Activated CD8-positive, alpha-beta memory T cell treated with anti-CD3 and anti-CD28 coated beads, Interleukin-2, amount 50 U/mL, for 24 hours (primary cell): ENCODE measurements around the gene STXBP5.

Experiments used
- DNase-seq: peaks from one replicate; pipeline ENCODE4 v3.0.0-alpha.2; 2020; ENCODE audit errors: extremely low read depth

The STXBP5 gene

DNA sequence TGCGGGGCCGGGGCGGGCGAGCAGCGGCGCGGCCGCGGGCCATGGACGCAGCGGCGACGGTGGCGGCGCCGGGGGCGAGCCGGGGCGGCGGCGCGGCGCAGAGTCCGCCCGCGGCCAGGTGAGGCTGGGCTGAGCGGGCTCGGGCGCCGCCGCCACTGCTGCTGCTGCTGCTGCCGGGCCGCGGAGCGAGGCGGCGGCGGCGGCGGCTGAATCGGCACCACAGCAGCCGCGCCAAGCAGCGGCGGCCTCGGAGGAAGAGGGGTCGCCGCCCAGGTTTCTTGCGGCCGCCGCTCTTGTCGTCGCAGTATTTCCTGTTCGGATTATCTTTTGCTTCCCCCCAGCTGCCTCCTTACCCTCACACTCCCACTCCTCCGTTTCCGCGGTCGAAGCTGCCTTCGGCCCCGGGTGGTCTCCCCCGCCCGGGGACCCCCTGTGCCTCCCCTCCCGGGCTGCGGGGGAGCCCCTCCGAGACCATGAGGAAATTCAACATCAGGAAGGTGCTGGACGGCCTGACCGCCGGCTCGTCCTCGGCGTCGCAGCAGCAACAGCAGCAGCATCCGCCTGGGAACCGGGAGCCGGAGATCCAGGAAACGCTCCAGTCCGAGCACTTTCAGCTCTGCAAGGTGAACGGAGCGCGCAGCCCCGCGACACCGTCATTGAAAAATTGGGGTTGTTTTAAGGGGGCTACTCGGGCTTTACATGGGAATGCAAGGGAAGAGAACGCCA, at the start of gene STXBP5:
Gene STXBP5 (plus strand): TSS at position 358 of the 726 bp plus-strand sequence. CDS start 116 bp downstream, at position 474.
- DNase-seq, result no peak

DNA sequence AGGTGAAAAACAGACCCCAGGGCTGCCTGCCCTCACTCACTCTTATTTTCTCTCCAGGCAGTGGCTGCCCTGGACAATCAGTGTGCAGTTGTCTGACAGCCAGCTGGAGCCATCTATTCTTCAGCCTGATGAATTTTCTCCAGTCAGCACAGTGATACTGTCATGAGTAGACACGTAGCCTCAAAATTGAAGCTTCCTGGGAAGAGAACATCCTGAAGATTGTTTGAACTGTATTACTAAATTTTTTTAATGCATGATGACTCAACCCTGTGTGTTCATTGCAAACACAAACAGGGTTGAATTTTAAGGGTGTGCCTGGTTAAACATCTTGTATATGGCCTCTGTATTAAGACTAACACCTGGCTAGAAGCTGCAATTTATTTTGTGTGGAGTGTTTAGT, 49.8 kb upstream of the STXBP5 start:
- no peak for DNase-seq

DNA sequence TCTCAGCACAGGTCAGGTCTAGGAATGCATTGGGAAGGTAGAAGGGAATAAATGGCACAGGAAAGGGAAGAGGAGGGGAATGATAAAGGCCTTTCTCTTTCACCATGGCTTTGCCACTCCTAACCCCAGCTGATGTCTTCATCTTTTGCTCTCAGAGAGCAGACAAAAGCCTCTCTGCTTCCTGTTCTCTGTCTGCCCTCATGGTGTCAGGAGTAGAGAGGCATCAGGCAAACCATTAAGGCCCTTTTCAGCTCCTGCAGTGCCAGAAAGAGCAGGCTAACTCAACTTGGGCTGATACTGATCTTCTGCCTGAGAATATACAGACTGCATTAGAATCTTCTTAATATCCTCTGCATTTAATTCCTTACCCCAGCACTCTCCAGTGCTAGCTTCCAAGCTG, 48.0 kb upstream of the STXBP5 start:
- no peak for DNase-seq

DNA sequence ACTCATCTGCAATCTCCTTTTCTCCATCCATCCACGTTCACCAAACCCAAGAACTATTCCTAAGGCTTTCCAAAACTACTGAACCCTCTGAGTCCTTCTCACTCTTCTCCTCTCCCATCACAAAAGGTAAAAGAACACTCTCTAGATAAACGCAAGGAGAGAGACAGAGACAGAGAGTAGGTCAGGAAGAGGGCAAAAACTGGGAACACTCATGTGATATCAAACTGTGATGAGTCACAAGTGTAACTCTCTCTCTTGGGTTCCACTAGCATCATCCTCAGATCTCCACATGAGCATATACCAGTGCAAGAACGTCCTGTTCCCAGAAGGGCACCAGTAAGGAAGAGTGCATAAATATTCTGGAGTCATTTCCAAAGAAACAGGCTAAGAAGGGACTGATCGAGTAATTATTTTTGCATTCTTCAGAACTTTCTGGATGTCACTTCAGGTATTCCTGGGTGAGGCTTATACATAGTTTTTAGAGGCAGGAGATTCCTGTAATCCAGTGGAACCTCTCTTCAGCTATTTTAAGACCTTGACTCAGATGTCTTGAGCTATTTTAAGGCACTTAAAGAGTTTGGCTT, 47.3 kb upstream of the STXBP5 start:
- no peak for DNase-seq

DNA sequence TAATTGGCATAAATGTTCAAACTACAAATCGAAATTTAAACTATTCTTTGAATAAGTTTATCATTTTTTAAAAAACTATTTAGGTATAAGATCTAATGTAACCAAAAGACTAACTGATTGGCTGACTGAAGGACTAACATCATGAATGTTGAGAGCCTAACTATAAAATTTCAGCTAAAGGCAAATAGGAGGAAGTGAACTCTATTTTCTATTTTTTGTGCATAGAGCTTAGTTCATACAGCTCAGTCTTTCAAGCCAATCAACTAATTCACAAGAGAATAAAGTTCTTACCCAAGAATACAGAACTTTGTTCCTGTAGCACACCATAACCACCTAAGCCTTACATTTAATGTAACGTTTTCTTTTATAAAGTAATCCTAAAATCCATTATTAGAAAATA, 46.3 kb upstream of the STXBP5 start:
- DNase-seq, result no peak

DNA sequence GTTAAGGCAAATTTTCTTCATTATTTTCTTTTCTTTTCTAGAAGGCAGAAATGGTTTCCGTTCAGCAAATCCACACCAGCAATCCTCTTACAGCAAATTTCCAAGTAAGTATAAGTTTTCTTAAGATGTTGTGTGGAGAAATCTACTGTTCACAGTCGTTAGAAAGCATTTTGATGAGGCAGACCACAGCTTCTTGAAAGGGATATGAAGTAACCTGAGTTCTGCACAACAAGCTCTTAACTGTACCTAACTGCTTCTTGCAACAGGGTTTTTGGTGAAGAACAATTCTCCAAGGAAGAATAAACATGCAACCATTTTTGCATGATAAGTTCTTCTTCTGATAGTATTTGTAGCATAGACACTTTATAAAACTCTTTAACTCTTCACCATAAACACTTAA, 45.3 kb upstream of the STXBP5 start:
- no peak for DNase-seq

DNA sequence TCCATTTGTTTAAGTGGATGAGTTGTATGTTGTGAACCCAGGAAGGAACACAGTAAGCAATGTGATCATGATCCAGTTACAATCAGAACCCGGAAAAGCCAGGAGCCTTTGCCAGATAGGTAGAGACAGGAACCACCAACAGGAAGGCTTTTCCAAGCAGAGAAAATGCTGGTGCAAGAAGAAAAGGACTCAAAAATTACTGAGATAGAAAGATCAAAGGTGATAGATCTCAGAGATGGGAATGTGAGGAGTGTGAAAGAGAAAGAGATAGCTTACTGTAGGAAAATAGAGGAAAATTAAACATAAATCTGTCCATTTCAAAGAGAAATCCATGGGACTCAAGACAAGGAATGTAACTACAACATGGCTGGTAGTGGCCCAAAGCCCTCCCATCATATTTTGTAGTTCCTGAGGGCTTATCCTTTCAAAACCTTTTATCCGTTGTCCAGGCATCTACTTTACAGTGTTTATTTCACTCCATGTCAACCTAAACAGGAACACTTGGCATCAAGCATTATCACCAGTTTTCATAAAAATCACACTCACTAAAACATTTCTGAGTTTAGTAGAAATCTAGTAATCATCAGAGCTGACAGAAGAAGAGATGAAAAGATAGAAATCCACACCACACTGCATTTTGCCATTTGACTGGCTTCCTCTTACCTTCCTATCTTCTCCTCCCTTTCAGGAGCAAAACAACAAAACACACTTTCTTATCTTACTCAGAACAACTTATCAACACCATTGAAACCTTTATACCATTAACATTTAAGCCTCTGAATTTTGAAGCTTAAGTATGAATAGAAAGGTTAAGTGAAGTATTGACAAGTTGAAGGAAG, 44.5 kb upstream of the STXBP5 start:
- no peak for DNase-seq

DNA sequence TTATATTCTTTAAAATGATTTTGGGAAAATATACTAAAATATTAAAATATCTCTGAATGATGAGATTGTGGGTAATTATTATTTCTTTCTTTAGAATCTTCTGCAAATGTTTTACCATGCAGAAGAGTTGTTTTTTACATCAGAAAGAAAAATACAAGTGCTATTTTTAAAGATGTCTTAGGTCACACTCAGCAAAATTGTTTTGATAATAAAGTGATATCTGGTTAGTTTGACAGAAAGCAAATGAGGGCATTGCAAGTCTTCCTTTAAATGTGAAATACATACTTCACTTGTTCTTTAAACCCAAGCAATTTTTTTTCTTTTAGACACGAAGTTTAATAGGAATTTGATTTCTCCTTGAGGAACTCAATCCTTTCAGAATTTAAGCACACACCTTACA, 43.6 kb upstream of the STXBP5 start:
- DNase-seq, result no peak

DNA sequence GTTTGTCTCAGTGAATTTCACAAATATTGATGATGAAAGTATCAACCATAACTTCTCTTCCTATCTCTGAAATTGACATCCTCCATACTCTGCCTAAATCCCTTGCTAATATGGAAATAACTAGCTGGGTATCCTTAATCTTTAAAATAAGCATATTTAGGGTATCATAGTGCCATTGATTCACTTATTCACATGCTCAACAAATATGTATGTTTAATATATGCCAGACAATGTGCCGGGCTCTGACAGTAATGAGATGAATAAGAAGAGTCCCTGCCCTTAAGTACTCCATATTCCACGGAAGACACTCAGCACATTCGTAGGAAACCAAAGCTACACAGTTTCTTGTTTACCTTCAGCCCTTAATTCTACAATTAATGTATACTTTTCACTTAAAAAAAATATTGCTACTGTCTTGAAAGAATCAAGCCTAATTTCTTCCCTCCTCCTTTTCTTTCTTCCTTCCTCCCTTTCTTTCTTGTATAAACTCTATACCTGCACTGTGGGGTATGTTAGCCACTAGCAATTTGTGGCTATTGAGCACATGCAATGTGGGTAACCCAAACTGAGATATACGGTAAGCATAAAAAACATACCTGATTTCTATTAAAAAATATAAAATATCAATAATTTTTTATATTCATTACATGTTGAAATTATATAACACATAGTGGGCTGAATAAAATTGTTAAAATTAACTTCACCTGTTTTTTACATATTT, 42.8 kb upstream of the STXBP5 start:
- no peak for DNase-seq

DNA sequence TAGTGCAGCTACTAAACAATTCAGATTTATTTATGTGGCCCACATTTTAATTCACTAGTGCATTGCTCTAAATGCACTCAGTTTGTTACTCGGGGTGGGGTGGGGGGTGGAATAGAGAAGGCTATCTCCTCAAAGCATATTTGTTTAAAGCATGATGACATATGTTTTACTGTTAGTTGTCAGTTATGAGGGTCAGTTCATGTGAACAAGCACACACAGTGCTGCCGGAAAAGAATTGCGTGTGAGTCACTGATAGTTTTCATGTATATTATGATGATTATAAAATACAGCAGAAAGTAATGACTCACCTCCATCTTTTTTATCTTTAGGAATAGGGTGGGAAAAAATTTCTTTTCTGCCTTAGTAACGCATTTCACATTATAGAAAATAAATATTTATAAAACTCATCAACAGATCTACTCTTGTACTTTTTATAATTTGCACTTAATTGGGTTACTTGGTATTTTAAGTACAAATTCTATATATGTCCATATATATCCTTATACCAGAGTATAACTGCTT, 42.2 kb upstream of the STXBP5 start:
- no peak for DNase-seq

DNA sequence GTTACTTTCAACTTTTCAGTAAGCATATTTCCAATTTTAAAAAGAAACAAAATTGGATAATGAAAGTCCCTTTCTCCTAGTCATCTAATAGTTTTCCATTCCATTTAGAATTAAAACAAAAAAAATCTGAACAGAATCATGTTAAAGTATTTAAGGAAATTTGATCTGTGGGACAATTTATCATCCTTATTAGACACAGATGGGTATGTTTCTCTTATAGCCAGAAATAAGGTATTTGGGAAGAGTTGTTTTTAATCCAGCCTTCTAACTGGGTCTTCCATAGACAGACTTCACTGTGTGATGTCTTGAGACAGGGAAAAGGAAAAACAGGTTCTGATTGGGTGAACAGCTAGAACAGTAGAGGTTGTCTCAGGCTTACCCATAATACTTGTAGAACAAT, 39.5 kb upstream of the STXBP5 start:
- DNase-seq, result no peak

DNA sequence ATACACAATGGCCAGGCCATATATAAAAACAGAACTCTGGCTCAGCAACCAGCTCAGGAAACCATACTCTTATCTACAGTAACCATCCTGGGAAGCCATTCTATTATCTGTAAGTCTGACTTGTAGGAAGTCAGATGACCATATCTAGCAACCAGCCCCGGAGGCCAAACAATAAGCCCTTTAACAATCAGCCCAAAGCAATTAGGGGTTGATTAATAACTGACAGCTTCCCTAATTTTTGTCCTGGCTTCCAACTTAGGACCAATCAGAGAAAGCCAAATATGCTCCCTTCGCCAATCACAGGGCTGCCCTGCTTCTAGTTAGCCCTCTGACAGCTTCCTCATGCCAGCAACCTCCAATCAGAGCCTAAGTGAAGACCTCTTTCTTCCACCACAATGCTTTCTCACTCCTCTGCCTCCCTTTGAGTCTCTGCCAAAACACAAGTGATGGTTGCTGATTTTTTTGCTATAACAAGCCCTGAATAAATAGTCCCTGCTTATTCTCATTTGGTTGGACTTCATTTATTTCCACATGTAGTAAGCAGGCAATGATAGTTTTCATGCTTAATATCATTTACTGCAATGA, 37.8 kb upstream of the STXBP5 start:
- DNase-seq, result no peak

DNA sequence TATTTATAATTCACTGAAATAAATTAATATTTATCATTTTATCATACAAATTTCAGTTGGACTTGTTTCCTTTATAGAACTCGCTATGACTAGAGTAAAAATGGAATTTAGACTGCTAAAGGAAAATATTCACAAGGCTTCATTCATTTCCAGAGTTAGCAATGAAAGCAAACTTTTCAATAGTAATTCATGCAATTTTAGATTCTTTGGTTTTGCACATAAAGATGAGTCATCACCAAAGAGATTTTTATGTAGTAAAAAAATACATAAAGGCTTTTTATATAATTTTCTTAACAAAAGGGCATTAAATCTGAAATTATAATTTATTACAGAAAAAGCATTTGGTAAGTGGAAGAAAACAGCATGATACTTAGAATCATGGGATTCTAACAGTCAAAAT, 37.2 kb upstream of the STXBP5 start:
- DNase-seq, result no peak

DNA sequence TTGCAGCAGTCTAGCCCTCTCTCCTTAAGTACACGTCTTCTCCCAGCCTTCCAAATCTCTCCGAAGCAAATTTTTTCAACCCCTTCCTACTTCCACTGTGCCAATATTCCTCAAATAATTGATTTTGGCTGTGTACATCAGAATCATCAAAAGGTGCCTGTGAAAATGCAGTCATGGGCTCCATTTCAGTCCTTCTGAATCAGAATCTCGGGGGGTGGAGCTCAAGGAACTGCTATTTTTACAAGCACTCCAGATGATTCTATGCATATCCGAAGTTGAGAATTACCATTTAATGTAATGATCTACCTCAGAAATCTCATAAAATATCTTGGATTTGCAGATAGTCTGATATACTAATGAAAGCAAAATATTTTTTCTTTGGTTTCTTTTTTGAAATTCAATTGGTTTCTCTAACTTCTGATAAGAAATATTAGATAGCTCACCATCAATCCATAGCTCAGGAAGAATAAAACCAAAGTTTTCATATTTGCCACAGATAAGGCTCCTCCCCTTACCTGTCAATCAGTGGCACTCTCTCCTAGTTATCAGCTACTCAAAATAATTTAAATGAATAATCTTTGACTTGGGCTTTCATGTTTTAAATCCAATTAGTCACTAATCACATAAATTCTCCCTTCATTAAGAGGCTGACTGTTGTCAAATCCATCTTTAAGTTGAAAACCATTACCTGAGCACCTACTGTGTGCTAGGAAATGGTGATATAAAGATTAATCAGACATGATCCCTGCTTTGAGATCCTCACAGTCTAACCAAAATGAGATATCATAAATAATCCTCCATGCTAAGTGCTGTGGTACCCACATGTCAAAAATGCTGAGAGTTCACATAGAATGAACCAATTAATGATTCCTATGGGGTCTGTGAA, 36.4 kb upstream of the STXBP5 start:
- DNase-seq, result no peak

DNA sequence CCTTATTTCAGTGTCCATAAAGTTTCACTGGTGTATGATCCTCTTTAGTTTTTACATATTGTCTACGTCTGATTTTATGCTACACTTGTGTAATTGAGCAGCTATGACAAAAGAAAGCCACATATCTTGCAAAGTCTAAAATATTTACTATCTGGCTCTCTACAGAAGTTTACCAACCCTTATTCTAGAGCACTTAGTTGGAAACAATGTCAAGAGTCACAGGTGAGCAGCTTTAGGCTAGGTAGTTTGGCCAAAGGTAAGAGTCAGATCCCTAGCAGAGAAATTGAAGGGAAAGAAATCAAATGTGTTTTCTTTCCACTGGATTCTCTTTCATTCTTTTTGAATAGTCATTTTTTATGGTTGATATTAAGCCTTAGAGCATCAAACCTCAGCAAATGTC, 34.7 kb upstream of the STXBP5 start:
- DNase-seq, result no peak

DNA sequence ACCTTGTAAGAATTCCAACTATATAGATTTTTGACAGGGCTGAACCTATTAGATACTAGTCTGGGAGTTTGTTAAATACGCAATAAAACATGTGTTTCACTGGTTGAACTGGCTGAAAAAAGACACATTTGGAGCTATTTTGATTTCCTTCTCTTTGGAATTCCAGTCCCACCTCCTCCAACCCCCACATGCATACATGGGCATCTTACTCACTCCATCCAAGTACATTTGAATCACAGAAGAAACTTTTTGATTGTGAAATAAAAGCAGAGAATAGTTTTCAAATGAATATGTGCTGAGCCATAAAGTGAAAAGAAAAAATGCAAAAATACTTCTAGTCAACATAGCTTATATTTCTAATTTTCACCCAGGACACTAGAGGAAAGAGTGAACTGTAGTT, 33.9 kb upstream of the STXBP5 start:
- no peak for DNase-seq

DNA sequence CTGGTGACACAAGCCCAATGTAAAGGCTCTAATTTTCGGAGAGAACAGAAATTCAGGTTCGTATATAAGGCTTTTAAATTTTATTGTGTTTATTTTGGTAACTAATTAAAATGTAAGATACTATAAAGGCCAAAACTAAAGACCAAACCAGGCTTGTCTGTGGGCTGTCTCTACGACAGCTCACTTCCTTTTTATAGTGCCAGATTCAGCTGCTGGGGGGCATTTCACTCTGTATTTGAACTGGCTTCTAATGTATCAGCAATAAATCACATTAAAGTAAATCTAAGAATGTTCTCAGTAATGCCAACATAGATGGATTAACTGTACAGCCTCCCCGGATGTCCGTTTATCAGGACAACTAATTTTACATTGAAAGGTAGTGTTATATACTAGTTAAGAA, 31.1 kb upstream of the STXBP5 start:
- DNase-seq, result no peak

DNA sequence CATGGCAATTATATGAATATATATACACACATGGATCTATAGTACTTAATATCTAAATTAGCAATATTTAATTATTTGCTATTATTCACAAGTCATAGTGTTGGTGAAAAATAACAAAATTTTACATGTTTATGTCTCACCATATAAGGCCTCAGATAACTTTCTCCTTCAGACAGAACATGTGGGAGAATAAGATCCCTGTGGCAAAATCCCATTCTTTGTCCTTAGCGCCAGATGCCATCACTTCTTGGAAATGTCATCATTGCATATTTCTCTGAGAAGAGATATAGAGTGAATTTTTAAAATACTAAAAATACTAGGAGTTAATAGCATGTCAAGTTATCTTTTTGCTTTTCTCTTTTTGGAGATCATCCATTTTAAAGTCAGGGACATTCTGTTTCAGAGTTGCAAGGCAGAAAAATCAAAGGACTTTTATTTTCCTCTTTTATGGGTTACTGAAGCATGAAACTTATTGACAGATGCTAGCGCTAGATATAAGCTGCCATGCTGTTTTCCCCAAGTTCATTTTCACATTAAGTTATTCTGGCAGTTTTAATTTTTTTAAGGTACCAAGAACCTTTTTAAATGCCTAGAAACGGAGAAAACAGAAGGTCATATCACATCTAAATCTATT, 30.4 kb upstream of the STXBP5 start:
- no peak for DNase-seq

DNA sequence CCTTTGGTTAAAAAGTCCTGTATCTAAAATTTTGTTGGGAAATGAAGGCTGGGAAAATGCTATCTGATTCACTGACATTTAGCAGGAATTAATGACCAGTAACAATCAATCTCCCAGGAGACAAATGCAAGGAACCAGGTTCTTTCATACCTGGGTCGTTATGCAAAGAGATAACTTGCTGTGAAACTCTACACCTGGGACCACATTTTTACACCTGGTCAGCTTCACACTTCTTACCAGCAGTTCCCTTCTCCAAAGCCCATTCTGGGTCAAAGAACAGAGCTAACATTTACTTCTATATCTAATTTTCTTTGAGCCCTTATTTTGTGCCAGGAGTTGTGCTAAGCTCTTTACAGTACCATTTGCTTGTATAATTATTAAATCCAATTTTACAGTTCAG, 27.4 kb upstream of the STXBP5 start:
- DNase-seq, result no peak

DNA sequence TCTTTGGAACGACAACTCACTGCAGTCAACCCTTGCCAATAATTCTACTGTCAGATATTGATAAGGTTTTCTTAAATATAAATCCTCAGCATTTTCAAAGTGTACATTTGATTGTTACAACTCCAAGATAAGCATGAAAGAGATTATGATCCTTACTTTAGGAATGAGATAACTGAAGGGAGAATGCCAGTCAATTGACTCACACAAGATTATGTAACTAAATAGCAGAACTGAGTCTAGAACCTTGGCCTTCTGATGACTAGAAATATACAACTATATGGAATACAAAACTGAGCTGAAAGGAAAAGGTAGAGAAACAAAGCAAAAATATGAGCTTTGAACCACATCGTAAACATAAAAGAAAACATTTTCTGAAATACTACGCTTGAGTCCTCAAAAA, 26.9 kb upstream of the STXBP5 start:
- no peak for DNase-seq
